NCI-H2171 treated with DMSO at 0.1 percent for 48 hours (cell line): ENCODE results near the gene CEP85.
"Not testable (repeated sequence)": the region's sequence is repeated elsewhere in the genome, so short reads cannot be mapped to it uniquely, and the experiment has no call there.

ENCODE experiments used
- DNase-seq: peaks from one replicate; lab custom pipeline; 2025; lab: John Stamatoyannopoulos, UW

Gene CEP85

GRCh38 chr1:26225033-26225831 is 8.8 kb upstream of the CEP85 start:
- DNase-seq = no peak

GRCh38 chr1:26230682-26231081 is 3.3 kb upstream of the CEP85 start:
- DNase-seq = not testable (repeated sequence)

- peak; percentile 76 for DNase-seq
Observed at GRCh38 chr1:26234644-26235370, 807 bp downstream of the CEP85 start.

GRCh38 chr1:26237230-26237966 is 3.4 kb downstream of the CEP85 start:
- DNase-seq = peak; percentile 56

- no peak for DNase-seq
Observed at GRCh38 chr1:26239936-26240335, 5.9 kb downstream of the CEP85 start.

- DNase-seq = no peak
Observed at GRCh38 chr1:26252718-26253117, 18.7 kb downstream of the CEP85 start.

- DNase-seq = no peak
Observed at GRCh38 chr1:26254404-26254803, 20.4 kb downstream of the CEP85 start.

GRCh38 chr1:26257222-26257621 is 23.2 kb downstream of the CEP85 start:
- DNase-seq = no peak

- no peak for DNase-seq
Observed at GRCh38 chr1:26259005-26259404, 25.0 kb downstream of the CEP85 start.

GRCh38 chr1:26259578-26259977 is 25.6 kb downstream of the CEP85 start:
- no peak for DNase-seq

GRCh38 chr1:26263212-26263611 is 29.2 kb downstream of the CEP85 start:
- no peak for DNase-seq

- DNase-seq = no peak
Observed at GRCh38 chr1:26265405-26265804, 31.4 kb downstream of the CEP85 start.

- no peak for DNase-seq
Observed at GRCh38 chr1:26268290-26269197, 34.5 kb downstream of the CEP85 start.

GRCh38 chr1:26269198-26269550 is 35.2 kb downstream of the CEP85 start:
- no peak for DNase-seq

- DNase-seq = no peak
Observed at GRCh38 chr1:26274801-26275425, 40.9 kb downstream of the CEP85 start.

GRCh38 chr1:26275580-26276431 is 41.8 kb downstream of the CEP85 start:
- peak; percentile 50 for DNase-seq

GRCh38 chr1:26276432-26276838 is 42.4 kb downstream of the CEP85 start:
- DNase-seq = no peak

- no peak for DNase-seq
Observed at GRCh38 chr1:26277261-26277661, 43.3 kb downstream of the CEP85 start.

GRCh38 chr1:26277719-26278118 is 43.7 kb downstream of the CEP85 start:
- DNase-seq = no peak

- no peak for DNase-seq
Observed at GRCh38 chr1:26278303-26278702, 44.3 kb downstream of the CEP85 start.
